Glutamatergic neuron (in vitro differentiated cells): ENCODE measurements around the gene ITPK1. TPM values are rescaled to one million over a fixed set of nuclear protein-coding genes. Genes with fewer than 3 reads are reported as not detected.

ENCODE experiments used
- DNase-seq: peaks from one replicate; pipeline ENCODE4 v3.0.0; 2022
- H3K27ac Mint-ChIP-seq: one replicate; pipeline ENCODE4 v1.8.0; 2020; ENCODE audit warnings: mild to moderate bottlenecking, mixed read lengths, inconsistent platforms; ENCODE audit not compliant: unreplicated experiment
- H3K27me3 Mint-ChIP-seq: one replicate; pipeline ENCODE4 v1.8.0; 2020; ENCODE audit warnings: mild to moderate bottlenecking, moderate library complexity, mixed read lengths, inconsistent platforms; ENCODE audit not compliant: unreplicated experiment
- H3K36me3 Mint-ChIP-seq: one replicate; pipeline ENCODE4 v1.8.0; 2020; ENCODE audit warnings: mild to moderate bottlenecking, mixed read lengths, inconsistent platforms; ENCODE audit not compliant: unreplicated experiment
- H3K4me1 Mint-ChIP-seq: one replicate; pipeline ENCODE4 v1.8.0; 2020; ENCODE audit warnings: mild to moderate bottlenecking, low read depth, mixed read lengths, inconsistent platforms; ENCODE audit not compliant: unreplicated experiment
- H3K4me3 Mint-ChIP-seq: one replicate; pipeline ENCODE4 v1.8.0; 2020; ENCODE audit warnings: mild to moderate bottlenecking, mixed read lengths, inconsistent platforms; ENCODE audit not compliant: unreplicated experiment
- H3K9me3 Mint-ChIP-seq: one replicate; pipeline ENCODE4 v1.8.0; 2020; ENCODE audit warnings: mild to moderate bottlenecking, moderate library complexity, mixed read lengths, inconsistent platforms; ENCODE audit not compliant: unreplicated experiment
- total RNA-seq: library from RNA; stranded (reverse); fragmentation: NEBNext Ultra II Directional; extraction: Animal tissue kit (Norgen Biotek cat#: 25700); gene quantifications from one replicate; pipeline ENCODE4 v1.2.1, GENCODE V29; 2021; ENCODE audit not compliant: unreplicated experiment
- TF ChIP-seq, protein P1 (sequence below): fragments of 200-600 bp; sonication (generic); IDR thresholded peaks from one replicate; pipeline ENCODE4 v1.5.0; 2021; ENCODE audit not compliant: partially characterized antibody, unreplicated experiment

Gene ITPK1
- total RNA-seq, 1 donor from 2014 or later: 132 TPM

DNA sequence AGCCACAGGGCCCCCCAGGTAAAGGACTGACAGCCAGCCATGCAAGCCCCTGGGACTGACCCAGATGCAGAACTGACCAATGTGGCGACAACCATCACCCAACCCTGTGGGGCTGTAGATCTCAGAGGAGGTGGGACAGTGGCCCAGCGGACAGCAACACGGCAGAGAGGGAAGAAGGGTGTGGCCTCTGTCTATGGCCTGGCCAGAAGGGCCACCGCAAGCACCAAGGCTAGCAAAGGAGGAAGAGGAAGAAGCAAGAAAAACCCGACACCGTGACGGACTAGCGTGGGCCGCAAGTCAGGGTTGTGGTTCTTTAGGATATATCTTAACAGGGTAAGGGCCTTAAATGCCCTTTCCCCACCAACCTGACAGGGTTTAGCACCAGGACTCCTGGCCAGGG lies 71.2 kb downstream of the ITPK1 start:
- Mint-ChIP-seq H3K9me3 (peaks cover 7% of the 10 kb centered on the region), H3K27ac (peak overlapping the region; percentile 80), H3K4me3 (no peak overlapping the region), H3K27me3 (peaks cover 7% of the 10 kb centered on the region), H3K36me3 (no peaks in the 10 kb centered on the region), H3K4me1 (peaks cover 49% of the 10 kb centered on the region)
- DNase-seq: no peak
- TF ChIP-seq, protein P1, sequence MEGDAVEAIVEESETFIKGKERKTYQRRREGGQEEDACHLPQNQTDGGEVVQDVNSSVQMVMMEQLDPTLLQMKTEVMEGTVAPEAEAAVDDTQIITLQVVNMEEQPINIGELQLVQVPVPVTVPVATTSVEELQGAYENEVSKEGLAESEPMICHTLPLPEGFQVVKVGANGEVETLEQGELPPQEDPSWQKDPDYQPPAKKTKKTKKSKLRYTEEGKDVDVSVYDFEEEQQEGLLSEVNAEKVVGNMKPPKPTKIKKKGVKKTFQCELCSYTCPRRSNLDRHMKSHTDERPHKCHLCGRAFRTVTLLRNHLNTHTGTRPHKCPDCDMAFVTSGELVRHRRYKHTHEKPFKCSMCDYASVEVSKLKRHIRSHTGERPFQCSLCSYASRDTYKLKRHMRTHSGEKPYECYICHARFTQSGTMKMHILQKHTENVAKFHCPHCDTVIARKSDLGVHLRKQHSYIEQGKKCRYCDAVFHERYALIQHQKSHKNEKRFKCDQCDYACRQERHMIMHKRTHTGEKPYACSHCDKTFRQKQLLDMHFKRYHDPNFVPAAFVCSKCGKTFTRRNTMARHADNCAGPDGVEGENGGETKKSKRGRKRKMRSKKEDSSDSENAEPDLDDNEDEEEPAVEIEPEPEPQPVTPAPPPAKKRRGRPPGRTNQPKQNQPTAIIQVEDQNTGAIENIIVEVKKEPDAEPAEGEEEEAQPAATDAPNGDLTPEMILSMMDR: no peak

DNA sequence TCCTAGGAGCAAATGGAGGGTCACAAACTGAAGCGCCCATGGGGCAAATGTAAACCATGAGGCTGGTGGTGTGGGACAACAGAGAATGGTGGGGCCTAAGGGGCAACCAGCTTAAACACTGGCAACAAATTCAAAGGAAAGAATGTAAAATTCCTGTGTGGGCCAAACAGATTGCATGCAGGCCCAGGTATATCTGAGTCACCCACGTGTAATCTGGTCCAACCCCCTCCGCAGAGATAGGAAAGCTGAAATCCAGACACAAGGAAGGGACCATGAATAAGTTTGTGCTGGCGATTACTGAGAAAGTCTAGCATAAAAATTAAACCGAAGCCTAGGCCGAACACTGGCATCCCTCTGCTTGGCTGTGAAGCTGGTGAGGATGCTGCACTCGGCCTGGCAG lies 71.6 kb downstream of the ITPK1 start:
- peaks cover 7% of the 10 kb centered on the region for H3K27me3 Mint-ChIP-seq
- H3K4me1 Mint-ChIP-seq: peaks cover 44% of the 10 kb centered on the region

DNA sequence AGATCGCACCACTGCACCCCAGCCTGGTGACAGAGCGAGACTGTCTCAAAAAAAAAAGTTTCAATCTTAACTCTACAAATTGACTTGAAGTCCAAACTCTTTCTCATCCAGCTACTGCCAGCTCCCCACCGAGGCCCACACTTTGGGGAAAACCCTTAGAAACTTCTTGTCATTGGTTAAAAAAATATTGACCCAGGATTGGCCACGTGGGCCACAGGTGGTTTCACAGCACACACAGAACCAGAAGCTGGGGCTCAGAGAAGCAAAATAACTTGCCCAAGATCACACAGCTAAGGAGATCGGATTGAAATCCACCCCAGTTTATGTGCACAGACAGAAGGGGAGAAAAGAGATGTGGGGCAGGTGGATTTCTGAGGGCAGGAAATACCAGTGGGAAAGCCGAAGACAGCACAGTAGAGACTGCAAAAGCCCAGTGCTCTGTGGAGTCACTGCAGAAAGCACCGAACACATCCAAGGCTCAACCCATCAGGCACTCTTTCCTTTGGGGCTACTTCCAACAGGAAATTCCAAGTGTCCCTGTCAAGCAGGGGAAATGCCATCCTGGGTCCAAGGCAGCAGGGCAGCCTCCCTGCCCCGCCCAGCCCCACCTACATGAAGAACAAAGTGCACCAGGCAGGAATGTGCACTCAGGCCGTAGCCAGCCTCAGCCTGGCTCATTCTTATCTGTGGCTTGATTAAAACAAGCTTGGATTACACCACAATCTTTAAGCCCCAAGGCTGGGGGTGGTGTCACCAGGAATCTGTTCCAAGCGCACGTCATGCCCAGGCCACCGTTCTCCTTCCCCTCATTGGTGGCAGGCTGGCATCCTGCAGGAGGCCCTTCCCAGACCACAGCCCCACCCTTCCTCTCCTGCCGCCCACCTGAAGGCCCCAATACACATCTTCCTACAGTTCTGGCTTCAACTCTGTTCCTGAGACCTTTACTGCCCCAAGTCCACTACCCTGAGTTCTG lies 72.5 kb downstream of the ITPK1 start:
- DNase-seq: no peak
- H3K27me3 Mint-ChIP-seq: peaks cover 7% of the 10 kb centered on the region
- peaks cover 10% of the 10 kb centered on the region for H3K9me3 Mint-ChIP-seq
- TF ChIP-seq, protein P1: no peak
- no peak overlapping the region for H3K27ac Mint-ChIP-seq
- peaks cover 44% of the 10 kb centered on the region for H3K4me1 Mint-ChIP-seq
- H3K4me3 Mint-ChIP-seq: no peak overlapping the region
- H3K36me3 Mint-ChIP-seq: no peaks in the 10 kb centered on the region

More for the DNA sequence above, 71.6 kb downstream of the ITPK1 start:
- no peak for DNase-seq
- Mint-ChIP-seq H3K4me3 (no peak overlapping the region), H3K27ac (peak overlapping the region; percentile 28), H3K9me3 (peaks cover 9% of the 10 kb centered on the region), H3K36me3 (no peaks in the 10 kb centered on the region)
- TF ChIP-seq, protein P1: no peak

DNA sequence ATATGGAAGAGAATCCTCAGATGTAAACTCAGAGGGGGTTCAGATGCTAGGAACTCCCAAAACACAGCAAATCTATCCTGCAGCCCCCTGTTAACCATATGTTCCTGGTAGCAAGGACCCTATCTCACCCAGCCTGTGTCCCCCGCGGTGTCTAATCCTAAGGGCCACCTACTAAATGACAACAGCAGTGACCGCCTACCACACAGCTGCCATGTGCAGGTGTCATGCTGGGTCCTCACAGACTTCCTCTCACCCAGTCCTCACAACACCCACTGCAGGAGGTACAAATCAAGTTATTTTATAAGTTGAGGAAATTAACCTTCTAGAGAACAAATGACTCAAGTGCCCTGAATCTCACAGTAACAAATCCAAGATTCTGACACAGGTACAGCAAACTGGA lies 73.9 kb downstream of the ITPK1 start:
- no peak overlapping the region for H3K4me3 Mint-ChIP-seq
- peaks cover 46% of the 10 kb centered on the region for H3K4me1 Mint-ChIP-seq

More for the DNA sequence above, 73.9 kb downstream of the ITPK1 start:
- Mint-ChIP-seq H3K9me3 (peaks cover 8% of the 10 kb centered on the region), H3K27ac (peak overlapping the region; percentile 41), H3K27me3 (peaks cover 4% of the 10 kb centered on the region), H3K36me3 (no peaks in the 10 kb centered on the region)
- TF ChIP-seq, protein P1: no peak
- no peak for DNase-seq
